B cell (primary cell): ENCODE measurements around the gene UPK2. TPM values are rescaled to one million over a fixed set of nuclear protein-coding genes. Genes with fewer than 3 reads are reported as not detected.

Experiments used
- ATAC-seq: fragments of 200-7000 bp; cut with Tn5 transposase; one replicate; pipeline ENCODE4 v1.10.0; 2021; ENCODE audit warnings: low read depth, mild to moderate bottlenecking, moderate number of reproducible peaks, moderate library complexity
- CTCF ChIA-PET: fragments of 350-600 bp; sonication (Branson Sonifier 250); formaldehyde crosslinking; loops from one replicate; lab custom pipeline; 2021; ENCODE audit warnings: antibody characterized with exemption, inconsistent platforms; lab: Charles Lee
- POLR2A ChIA-PET: fragments of 350-600 bp; sonication (Branson Sonifier 250); formaldehyde crosslinking; loops from one replicate; lab custom pipeline; 2021; ENCODE audit warnings: antibody characterized with exemption; lab: Charles Lee
- DNase-seq: peaks from one replicate; pipeline ENCODE4 v3.0.0; 2013
- H2AFZ ChIP-seq: 2 replicates; pipeline ENCODE4 v1.6.1; 2012; ENCODE audit warnings: mild to moderate bottlenecking, low read depth, low read length; ENCODE audit not compliant: insufficient read depth, poor library complexity, severe bottlenecking
- H3K27ac ChIP-seq, 2 donors: 1 replicate in 1 of 2; 2 replicates in 1 of 2; pipeline ENCODE4 v1.5.1; 2012 to 2013; ENCODE audit warnings: low read length in 2 of 2, mild to moderate bottlenecking in 2 of 2, moderate library complexity in 1 of 2
- H3K27me3 ChIP-seq, 4 experiments: fragments of 200-600 bp in 1 of 4; sonication (generic) in 1 of 4; replicated peaks in 1 of 4; 1 replicate in 2 of 4; 2 replicates in 2 of 4; pipeline versions ENCODE4 v1.6.1 to v1.7.0; 2013 to 2016; ENCODE audit warnings: low read length in 3 of 4, mild to moderate bottlenecking in 2 of 4, mixed read lengths in 1 of 4, moderate library complexity in 1 of 4; ENCODE audit not compliant: insufficient read depth in 4 of 4, control insufficient read depth in 3 of 4; ENCODE audit errors: control extremely low read depth in 1 of 4
- H3K36me3 ChIP-seq, 2 experiments: replicated peaks in 1 of 2; 1 replicate in 1 of 2; 2 replicates in 1 of 2; pipeline versions ENCODE4 v1.6.1 to v1.7.1; 2013; ENCODE audit warnings: low read length in 1 of 2; ENCODE audit not compliant: insufficient read depth in 2 of 2, control insufficient read depth in 1 of 2; ENCODE audit errors: control extremely low read depth in 1 of 2, extremely low read depth in 1 of 2
- H3K4me1 ChIP-seq, 2 donors: fragments of 200-600 bp in 1 of 2; sonication (generic) in 1 of 2; 1 replicate in 1 of 2; 2 replicates in 1 of 2; pipeline versions ENCODE4 v1.5.1 to v1.6.1; 2013 to 2017; ENCODE audit warnings: low read length in 2 of 2; ENCODE audit not compliant: control insufficient read depth in 2 of 2, insufficient read depth in 2 of 2
- H3K4me2 ChIP-seq: replicated peaks from 2 replicates; pipeline ENCODE3; 2012; ENCODE audit warnings: mild to moderate bottlenecking, low read depth, low read length; ENCODE audit not compliant: poor library complexity, severe bottlenecking
- H3K4me3 ChIP-seq, 5 experiments: fragments of 200-600 bp in 1 of 5; sonication (generic) in 1 of 5; 1 replicate in 3 of 5; 2 replicates in 2 of 5; pipeline versions ENCODE4 v1.5.1 to v1.7.0; 2011 to 2016; ENCODE audit warnings: low read length in 4 of 5, mild to moderate bottlenecking in 4 of 5, low read depth in 2 of 5, control low read depth in 1 of 5, moderate library complexity in 1 of 5; ENCODE audit not compliant: insufficient read depth in 1 of 5; ENCODE audit errors: control extremely low read depth in 1 of 5, extremely low read depth in 1 of 5
- H3K79me2 ChIP-seq: fragments of 200-600 bp; sonication (generic); one replicate; pipeline ENCODE4 v1.6.0; 2016; ENCODE audit warnings: low read length; ENCODE audit not compliant: control insufficient read depth, insufficient read depth
- H3K9ac ChIP-seq: fragments of 200-600 bp; sonication (generic); 2 replicates; pipeline ENCODE4 v1.6.1; 2017; ENCODE audit warnings: mild to moderate bottlenecking, low read length, moderate library complexity
- H3K9me3 ChIP-seq, 3 donors: one replicate each; pipeline versions ENCODE4 v1.6.1 to v1.7.1; 2013; ENCODE audit warnings: low read length in 2 of 3; ENCODE audit not compliant: control insufficient read depth in 2 of 3, insufficient read depth in 1 of 3; ENCODE audit errors: control extremely low read depth in 1 of 3
- H4K20me1 ChIP-seq: 2 replicates; pipeline ENCODE4 v1.6.0; 2012; ENCODE audit warnings: mild to moderate bottlenecking, low read length; ENCODE audit not compliant: insufficient read depth, control insufficient read depth, poor library complexity, severe bottlenecking
- H3K27ac Mint-ChIP-seq: one replicate; pipeline ENCODE4 v1.8.0; 2021; ENCODE audit warnings: mixed read lengths
- H3K27me3 Mint-ChIP-seq: one replicate; pipeline ENCODE4 v1.8.0; 2021; ENCODE audit warnings: mixed read lengths
- H3K4me1 Mint-ChIP-seq: one replicate; pipeline ENCODE4 v1.8.0; 2021; ENCODE audit warnings: mixed read lengths
- H3K4me3 Mint-ChIP-seq: one replicate; pipeline ENCODE4 v1.8.0; 2021; ENCODE audit warnings: mixed read lengths
- H3K9me3 Mint-ChIP-seq: one replicate; pipeline ENCODE4 v1.8.0; 2022; ENCODE audit warnings: mixed read lengths; ENCODE audit not compliant: insufficient read depth
- CTCF ChIP-seq: fragments of 200-600 bp; IDR thresholded peaks from one replicate; pipeline ENCODE4 v1.8.0; 2022; ENCODE audit warnings: antibody characterized with exemption, mild to moderate bottlenecking
- EZH2 ChIP-seq: IDR thresholded peaks from 2 replicates; pipeline ENCODE4 v1.6.1; 2012; ENCODE audit warnings: borderline replicate concordance, low read depth, mild to moderate bottlenecking, moderate library complexity, low read length; ENCODE audit not compliant: insufficient read depth, poor library complexity, severe bottlenecking
- WGBS: methylation state at CpG from one replicate; pipeline ENCODE4 v1.1.5; 2013; ENCODE audit warnings: missing lambda C conversion rate; ENCODE audit not compliant: insufficient coverage; 5-methylcytosine and 5-hydroxymethylcytosine counted together
- intact Hi-C: fragments of 100-400 bp; cut with micrococcal nuclease; formaldehyde crosslinking; loops from one replicate; pipeline ENCODE4 v1.10.0; 2022
- polyA plus RNA-seq: library from polyadenylated mRNA; depleted of rRNA; stranded (reverse); fragments of >200 nt; gene quantifications from 2 replicates; pipeline ENCODE4 v1.2.3, GENCODE V29; 2012
- total RNA-seq, 2 donors: library from RNA; stranded (reverse); fragments of 120-200 nt in 1 of 2; gene quantifications; 1 replicate in 1 of 2; 2 replicates in 1 of 2; pipeline versions ENCODE4 v1.2.3 to v1.2.4, GENCODE V29; 2013 to 2022

Gene UPK2
- total and polyA plus RNA-seq, 2 donors (not counting 1 experiment from before 2014, with no cell fraction given): 0.43 TPM; not detected in 1

DNA sequence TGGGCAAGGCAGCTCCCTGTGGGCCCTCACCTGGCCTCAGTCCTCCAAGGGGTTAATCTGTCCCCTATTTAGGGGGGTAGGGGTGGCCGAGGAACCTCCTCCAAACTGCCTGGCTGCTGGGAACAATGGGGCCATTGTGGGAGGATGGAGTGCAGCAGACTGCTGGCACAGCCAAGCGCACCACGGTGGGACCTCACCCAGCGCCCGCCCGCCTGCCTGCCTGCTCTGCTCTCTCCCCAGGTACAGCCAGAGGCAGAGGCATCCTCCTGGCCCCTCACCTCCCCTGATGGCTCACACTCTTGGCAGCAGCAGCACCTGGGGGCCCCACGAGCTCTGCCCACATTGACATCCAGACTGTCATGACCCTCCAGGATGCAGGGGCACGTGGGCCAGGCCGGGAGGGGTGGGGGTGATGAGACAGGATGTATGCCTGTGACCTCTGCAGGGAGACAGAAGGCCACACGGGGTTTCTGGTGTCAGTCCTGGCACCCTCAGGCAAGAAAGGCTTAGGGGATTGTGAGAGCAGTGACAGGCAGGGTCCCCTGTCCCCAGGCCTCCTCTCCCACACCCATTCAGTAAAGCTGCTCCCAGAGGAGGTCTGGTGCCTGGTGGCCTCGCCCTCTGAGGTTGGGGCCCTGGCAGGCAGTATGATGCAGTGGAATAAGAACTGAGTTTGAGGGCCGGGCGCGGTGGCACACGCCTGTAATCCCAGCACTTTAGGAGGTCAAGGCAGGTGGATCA is 41.8 kb upstream of the UPK2 start:
- peak; percentile 71 for DNase-seq
- H2AFZ ChIP-seq: peak overlapping the region; percentile 48
- H3K27ac Mint-ChIP-seq: peak overlapping the region; percentile 94
- H3K36me3 ChIP-seq: peaks cover 0 to 16% of the 10 kb centered on the region in 2 experiments
- H3K27me3 Mint-ChIP-seq: no peaks in the 10 kb centered on the region
- no peaks in the 10 kb centered on the region for H3K27me3 ChIP-seq
- peaks cover 80% of the 10 kb centered on the region for H3K4me1 Mint-ChIP-seq
- H3K9me3 Mint-ChIP-seq: no peaks in the 10 kb centered on the region
- ATAC-seq: peak; percentile 35
- WGBS: 16% methylated on average over 12 of the region's 15 CpGs
- no peak for TF ChIP-seq CTCF
- no peak for TF ChIP-seq EZH2
- ChIA-PET CTCF (interaction anchor here (0.9 to 15.2 kb wide), 5 partner anchors 13 to 225 kb away, joined by 4 to 288 read pairs (median 5); partner anchors contain the start of gene BCL9L), POLR2A (interaction anchor here (0.6 to 4.9 kb wide), 12 partner anchors 8 to 171 kb away, joined by 3 to 38 read pairs (median 4); partner anchors contain the start of genes BCL9L and DDX6)
- H3K27ac ChIP-seq: peak overlapping the region; percentile 87 to 94
- H3K4me3 ChIP-seq: peak overlapping the region in 4 of 5 experiments; percentile 20 to 33 (median 22)
- peak overlapping the region; percentile 79 for H3K4me2 ChIP-seq
- H3K79me2 ChIP-seq: peaks cover 65% of the 10 kb centered on the region
- no peaks in the 10 kb centered on the region for H3K9me3 ChIP-seq
- H4K20me1 ChIP-seq: peaks cover 4% of the 10 kb centered on the region
- intact Hi-C loops: loop anchor here (1.0 kb wide), 1 partner anchor 14 kb away; no protein-coding TSS in a partner anchor
- peak overlapping the region; percentile 77 for H3K4me3 Mint-ChIP-seq
- H3K4me1 ChIP-seq: peaks cover 85 to 98% of the 10 kb centered on the region in 2 donors
- H3K9ac ChIP-seq: peak overlapping the region; percentile 45
